H1 (cell line): ENCODE results near the gene GALNTL6. TPM values are rescaled to one million over a fixed set of nuclear protein-coding genes. Genes with fewer than 3 reads are reported as not detected.

Experiments used
- CTCF ChIA-PET: fragments of 300-600 bp; sonication (Branson Sonifier 250); formaldehyde crosslinking; loops from one replicate; lab custom pipeline; 2021; ENCODE audit not compliant: partially characterized antibody; lab: Charles Lee
- POLR2A ChIA-PET: fragments of 300-600 bp; sonication (Branson Sonifier 250); formaldehyde crosslinking; loops from one replicate; lab custom pipeline; 2021; ENCODE audit warnings: inconsistent platforms; ENCODE audit not compliant: partially characterized antibody; lab: Charles Lee
- DNase-seq, 2 experiments: peaks; one replicate each; pipeline versions ENCODE4 v3.0.0 to v3.0.0-alpha.2; 2010 to 2022; ENCODE audit warnings: low spot score in 2 of 2, low read depth in 1 of 2, mixed read lengths in 1 of 2
- FAIRE-seq: peaks from 2 replicates; lab custom pipeline; 2011; peaks lifted over from hg19 to GRCh38; lab: Jason Lieb, UNC
- H2AFZ ChIP-seq: 2 replicates; pipeline ENCODE4 v1.8.1; 2012; ENCODE audit warnings: low read length, inconsistent platforms
- H2AK5ac ChIP-seq: 2 replicates; pipeline ENCODE4 v1.6.1; 2013; ENCODE audit warnings: low read depth, low read length
- H2BK120ac ChIP-seq: replicated peaks from 2 replicates; pipeline ENCODE3; 2013; ENCODE audit warnings: low read depth, low read length, inconsistent platforms
- H2BK12ac ChIP-seq: 2 replicates; pipeline ENCODE4 v1.6.1; 2013; ENCODE audit warnings: low read depth, low read length
- H2BK15ac ChIP-seq: 2 replicates; pipeline ENCODE4 v1.6.1; 2013; ENCODE audit warnings: low read length
- H2BK20ac ChIP-seq: 2 replicates; pipeline ENCODE4 v1.6.1; 2013; ENCODE audit warnings: low read length
- H2BK5ac ChIP-seq: 2 replicates; pipeline ENCODE4 v1.6.1; 2013; ENCODE audit warnings: low read depth, low read length
- H3K14ac ChIP-seq: 2 replicates; pipeline ENCODE4 v1.6.1; 2013; ENCODE audit warnings: inconsistent platforms; ENCODE audit not compliant: insufficient read length
- H3K18ac ChIP-seq: 2 replicates; pipeline ENCODE4 v1.6.1; 2013; ENCODE audit warnings: low read length; ENCODE audit errors: extremely low read depth
- H3K23ac ChIP-seq: 2 replicates; pipeline ENCODE4 v1.6.1; 2013; ENCODE audit warnings: inconsistent platforms; ENCODE audit not compliant: insufficient read length
- H3K23me2 ChIP-seq: 2 replicates; pipeline ENCODE4 v1.6.1; 2013; ENCODE audit warnings: low read depth, low read length
- H3K27ac ChIP-seq: 2 replicates; pipeline ENCODE4 v1.6.1; 2011; ENCODE audit warnings: low read depth, low read length, inconsistent platforms
- H3K27me3 ChIP-seq, 4 experiments: replicated peaks in 1 of 4; 1 replicate in 1 of 4; 2 replicates in 3 of 4; pipeline versions ENCODE4 v1.6.1 to v1.8.1; 2011 to 2013; ENCODE audit warnings: low read length in 3 of 4, mild to moderate bottlenecking in 3 of 4, inconsistent platforms in 2 of 4, mixed read lengths in 2 of 4, moderate library complexity in 1 of 4; ENCODE audit not compliant: control insufficient read depth in 3 of 4, insufficient read depth in 3 of 4; ENCODE audit errors: extremely low read depth in 1 of 4
- H3K36me3 ChIP-seq, 4 experiments: 2 replicates each; pipeline versions ENCODE4 v1.6.1 to v1.8.1; 2011 to 2013; ENCODE audit warnings: mild to moderate bottlenecking in 4 of 4, low read length in 3 of 4, moderate library complexity in 2 of 4, control low read depth in 1 of 4, inconsistent platforms in 1 of 4; ENCODE audit not compliant: insufficient read depth in 4 of 4, control insufficient read depth in 2 of 4
- H3K4ac ChIP-seq: replicated peaks from 2 replicates; pipeline ENCODE3; 2013; ENCODE audit warnings: low read length, low read depth, mixed read lengths, inconsistent platforms; ENCODE audit not compliant: insufficient read length
- H3K4me1 ChIP-seq, 4 experiments: replicated peaks in 1 of 4; 1 replicate in 1 of 4; 2 replicates in 3 of 4; pipeline versions ENCODE4 v1.6.1 to v1.8.1; 2011 to 2013; ENCODE audit warnings: low read length in 3 of 4, inconsistent platforms in 2 of 4, mixed read lengths in 1 of 4; ENCODE audit not compliant: insufficient read depth in 4 of 4, control insufficient read depth in 3 of 4
- H3K4me2 ChIP-seq, 2 experiments: 2 replicates each; pipeline versions ENCODE4 v1.6.1 to v1.8.1; 2011 to 2013; ENCODE audit warnings: low read depth in 2 of 2, low read length in 2 of 2, control low read depth in 1 of 2, inconsistent platforms in 1 of 2, mild to moderate bottlenecking in 1 of 2; ENCODE audit not compliant: insufficient read depth in 1 of 2
- H3K4me3 ChIP-seq, 4 experiments: fragments of 200-600, 300-600 bp in 1 of 4; sonication (generic), shearing (Covaris generic), sonication (Bioruptor Twin) in 1 of 4; 2 replicates each; pipeline versions ENCODE4 v1.5.1 to v1.8.1; 2011 to 2016; ENCODE audit warnings: low read length in 4 of 4, low read depth in 3 of 4, control low read depth in 2 of 4, inconsistent platforms in 2 of 4, mild to moderate bottlenecking in 2 of 4, mixed read lengths in 1 of 4, moderate library complexity in 1 of 4; ENCODE audit not compliant: insufficient read depth in 2 of 4; ENCODE audit errors: extremely low read depth in 1 of 4
- H3K56ac ChIP-seq: replicated peaks from 2 replicates; pipeline ENCODE3; 2013; ENCODE audit warnings: low read depth, mild to moderate bottlenecking, mixed read lengths, low read length, inconsistent platforms; ENCODE audit not compliant: insufficient read length
- H3K79me1 ChIP-seq: 2 replicates; pipeline ENCODE4 v1.6.1; 2013; ENCODE audit warnings: low read depth, low read length, control low read depth
- H3K79me2 ChIP-seq, 2 experiments: 2 replicates each; pipeline versions ENCODE4 v1.6.1 to v1.8.1; 2012 to 2013; ENCODE audit warnings: low read length in 2 of 2, mild to moderate bottlenecking in 2 of 2, inconsistent platforms in 1 of 2; ENCODE audit not compliant: insufficient read depth in 2 of 2, control insufficient read depth in 1 of 2
- H3K9ac ChIP-seq, 4 experiments: replicated peaks in 1 of 4; 1 replicate in 1 of 4; 2 replicates in 3 of 4; pipeline versions ENCODE4 v1.6.1 to v1.8.1; 2011 to 2013; ENCODE audit warnings: low read depth in 3 of 4, low read length in 3 of 4, control low read depth in 2 of 4, mild to moderate bottlenecking in 2 of 4, moderate library complexity in 2 of 4, inconsistent platforms in 1 of 4; ENCODE audit errors: extremely low read depth in 1 of 4
- H3K9me3 ChIP-seq, 2 experiments: 2 replicates each; pipeline versions ENCODE4 v1.6.1 to v1.8.1; 2012 to 2013; ENCODE audit warnings: mild to moderate bottlenecking in 2 of 2, moderate library complexity in 2 of 2, control low read depth in 1 of 2, inconsistent platforms in 1 of 2, low read depth in 1 of 2, low read length in 1 of 2, mixed read lengths in 1 of 2; ENCODE audit not compliant: insufficient read depth in 2 of 2
- H4K20me1 ChIP-seq, 2 experiments: replicated peaks in 1 of 2; 2 replicates each; pipeline versions ENCODE3 to v1.8.1; 2011 to 2013; ENCODE audit warnings: inconsistent platforms in 2 of 2, low read length in 2 of 2, mild to moderate bottlenecking in 1 of 2; ENCODE audit not compliant: insufficient read depth in 2 of 2, control insufficient read depth in 1 of 2
- H4K5ac ChIP-seq: 2 replicates; pipeline ENCODE4 v1.6.1; 2013; ENCODE audit warnings: low read length, low read depth, mixed read lengths, inconsistent platforms; ENCODE audit not compliant: insufficient read length
- H4K8ac ChIP-seq: 2 replicates; pipeline ENCODE4 v1.8.0; 2013; ENCODE audit warnings: mild to moderate bottlenecking, moderate library complexity, low read length, inconsistent platforms; ENCODE audit not compliant: insufficient read depth; ENCODE audit errors: extremely low read depth
- H4K91ac ChIP-seq: replicated peaks from 2 replicates; pipeline ENCODE3; 2013; ENCODE audit warnings: low read length, mixed read lengths, inconsistent platforms; ENCODE audit not compliant: insufficient read length
- BACH1 ChIP-seq: IDR thresholded peaks from 2 replicates; pipeline ENCODE4 v1.6.1; 2012; ENCODE audit warnings: low read length, improper control_type of control experiment
- CEBPB ChIP-seq: IDR thresholded peaks from 2 replicates; pipeline ENCODE4 v1.6.1; 2012; ENCODE audit warnings: low read depth, low read length
- NANOG ChIP-seq: IDR thresholded peaks from 2 replicates; pipeline ENCODE4 v1.6.1; 2011; ENCODE audit warnings: low read length, low read depth, mild to moderate bottlenecking, inconsistent platforms; ENCODE audit not compliant: insufficient read depth, poor library complexity, severe bottlenecking
- NRF1 ChIP-seq: IDR thresholded peaks from 2 replicates; pipeline ENCODE4 v1.6.1; 2011; ENCODE audit warnings: mild to moderate bottlenecking, low read depth, low read length, improper control_type of control experiment
- SP2 ChIP-seq: IDR thresholded peaks from 2 replicates; pipeline ENCODE4 v1.6.1; 2012; ENCODE audit warnings: mild to moderate bottlenecking, low read length, inconsistent platforms
- SRF ChIP-seq: IDR thresholded peaks from 2 replicates; pipeline ENCODE4 v1.6.1; 2011; ENCODE audit warnings: mild to moderate bottlenecking, low read depth, low read length, moderate library complexity
- TAF1 ChIP-seq: IDR thresholded peaks from 2 replicates; pipeline ENCODE4 v1.6.1; 2011; ENCODE audit warnings: mild to moderate bottlenecking, low read depth, low read length
- WGBS, 2 experiments: shearing (Covaris generic) in 1 of 2; methylation state at CpG; one replicate each; pipeline versions ENCODE4 v1.1.6 to v1.1.7; 2013 to 2015; ENCODE audit warnings: low lambda C conversion rate in 2 of 2, mixed read lengths in 2 of 2, inconsistent platforms in 1 of 2, low coverage in 1 of 2, missing lambda C conversion rate in 1 of 2; ENCODE audit not compliant: insufficient replicate concordance in 2 of 2, insufficient coverage in 1 of 2, insufficient read length in 1 of 2; ENCODE audit errors: extremely low coverage in 1 of 2, missing lambda C conversion rate in 1 of 2; 5-methylcytosine and 5-hydroxymethylcytosine counted together
- polyA plus RNA-seq, 7 experiments: library from polyadenylated mRNA; depleted of rRNA in 3 of 7; stranded (reverse) in 5 of 7; unstranded in 2 of 7; fragments of >200 nt in 5 of 7; fragments of 200-250 nt in 2 of 7; gene quantifications; 1 replicate in 5 of 7; 2 replicates in 1 of 7; 4 replicates in 1 of 7; pipeline versions ENCODE4 v1.2.1 to v1.2.3, GENCODE V29; 2011 to 2013; ENCODE audit warnings: missing spikeins in 2 of 7, mixed read lengths in 2 of 7
- total RNA-seq: library from RNA; stranded (reverse); fragmentation: NEBNext Ultra II Directional; extraction: Animal tissue kit (Norgen Biotek cat#: 25700); gene quantifications from 2 replicates; pipeline ENCODE4 v1.2.1, GENCODE V29; 2021
- TF ChIP-seq, protein P1 (sequence below): IDR thresholded peaks from 2 replicates; pipeline ENCODE4 v1.6.1; 2012; ENCODE audit warnings: inconsistent platforms
- TF ChIP-seq, protein P2 (sequence below), 3 experiments: IDR thresholded peaks; 1 replicate in 2 of 3; 2 replicates in 1 of 3; pipeline versions ENCODE4 v1.5.1 to v1.6.1; 2011; ENCODE audit warnings: low read length in 3 of 3, mild to moderate bottlenecking in 3 of 3, inconsistent platforms in 2 of 3, low read depth in 1 of 3, moderate library complexity in 1 of 3; ENCODE audit not compliant: insufficient read depth in 1 of 3; ENCODE audit errors: control extremely low read depth in 1 of 3

The GALNTL6 gene
- total and polyA plus RNA-seq, 2 of the 8 experiments (the other 6 are each of a cell fraction or from before 2014, with no cell fraction given): 0.03 to 0.32 TPM

DNA sequence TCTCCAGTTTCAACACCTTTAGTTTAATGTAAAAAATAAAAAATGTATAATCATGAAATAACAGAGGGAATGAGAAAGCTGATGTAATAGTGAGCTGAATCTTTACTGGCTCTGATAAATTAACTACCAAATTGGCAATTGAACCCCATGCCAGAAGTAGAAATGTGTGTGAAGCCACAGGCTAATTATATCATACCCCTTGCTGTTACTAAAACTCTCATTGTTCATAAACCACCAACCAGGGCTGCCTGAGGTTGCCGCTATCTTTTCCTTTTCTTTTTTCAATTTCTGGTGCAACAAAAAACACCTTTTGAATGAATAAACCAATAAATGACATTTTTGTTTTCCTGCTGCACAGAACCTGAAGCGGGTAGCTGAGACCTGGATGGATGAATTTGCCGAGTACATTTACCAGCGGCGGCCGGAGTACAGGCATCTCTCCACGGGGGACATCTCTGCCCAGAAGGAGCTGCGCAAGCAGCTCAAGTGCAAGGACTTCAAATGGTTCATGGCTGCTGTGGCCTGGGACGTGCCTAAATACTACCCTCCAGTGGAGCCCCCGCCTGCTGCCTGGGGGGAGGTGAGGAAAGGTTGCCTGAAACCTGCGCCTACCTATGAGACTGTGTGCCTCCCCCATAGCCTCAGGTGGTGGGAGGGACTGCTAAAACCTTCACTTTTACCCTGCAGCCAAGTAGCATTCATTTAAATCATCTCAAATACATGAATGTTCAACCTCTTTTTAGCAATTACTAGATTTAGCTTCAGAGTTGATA, 1138.7 kb downstream of the GALNTL6 start:
- Histone ChIP-seq H4K20me1 (no peaks in the 10 kb centered on the region), H3K79me2 (no peaks in the 10 kb centered on the region), H2AFZ (0 out of 2 replicates have a peak overlapping the region, but pooled peaks have one; percentile 39), H4K5ac (no peak overlapping the region), H2BK12ac (no peak overlapping the region), H3K9ac (no peak overlapping the region), H2BK120ac (no peak overlapping the region), H3K4me3 (no peak overlapping the region), H3K36me3 (no peaks in the 10 kb centered on the region), H2AK5ac (no peak overlapping the region), H3K4me2 (no peak overlapping the region), H3K14ac (no peak overlapping the region), H3K4ac (no peak overlapping the region), H3K56ac (no peak overlapping the region), H3K4me1 (no peaks in the 10 kb centered on the region; a peak in 1 of 7 replicates), H3K9me3 (no peaks in the 10 kb centered on the region), H3K23ac (no peak overlapping the region), H2BK5ac (no peak overlapping the region), H3K23me2 (no peaks in the 10 kb centered on the region), H2BK15ac (no peak overlapping the region), H3K27ac (no peak overlapping the region), H2BK20ac (no peak overlapping the region), H3K79me1 (no peaks in the 10 kb centered on the region), H4K91ac (no peak overlapping the region), H3K27me3 (no peaks in the 10 kb centered on the region), H3K18ac (no peak overlapping the region), H4K8ac (no peak overlapping the region)
- FAIRE-seq (no peak), DNase-seq (no peak)
- ChIA-PET CTCF (interaction anchor here (0.7 to 1.1 kb wide), 4 partner anchors 11 to 62 kb away, joined by 3 read pairs; no protein-coding TSS in a partner anchor), POLR2A (interaction anchor here (0.6 kb wide), 1 partner anchor 32 kb away, joined by 3 read pairs; no protein-coding TSS in a partner anchor)
- WGBS, 2 experiments: 85% methylated on average over 11 of the region's 11 CpGs; no CpG with 5 or more reads in 1 of the 2 experiments
- no peak for TF ChIP-seq CEBPB
- TF ChIP-seq NRF1: no peak
- TF ChIP-seq SP2: no peak
- no peak for TF ChIP-seq TAF1
- no peak for TF ChIP-seq BACH1
- TF ChIP-seq SRF: no peak
- TF ChIP-seq, protein P1, sequence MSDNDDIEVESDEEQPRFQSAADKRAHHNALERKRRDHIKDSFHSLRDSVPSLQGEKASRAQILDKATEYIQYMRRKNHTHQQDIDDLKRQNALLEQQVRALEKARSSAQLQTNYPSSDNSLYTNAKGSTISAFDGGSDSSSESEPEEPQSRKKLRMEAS: no peak
- TF ChIP-seq, protein P2, sequence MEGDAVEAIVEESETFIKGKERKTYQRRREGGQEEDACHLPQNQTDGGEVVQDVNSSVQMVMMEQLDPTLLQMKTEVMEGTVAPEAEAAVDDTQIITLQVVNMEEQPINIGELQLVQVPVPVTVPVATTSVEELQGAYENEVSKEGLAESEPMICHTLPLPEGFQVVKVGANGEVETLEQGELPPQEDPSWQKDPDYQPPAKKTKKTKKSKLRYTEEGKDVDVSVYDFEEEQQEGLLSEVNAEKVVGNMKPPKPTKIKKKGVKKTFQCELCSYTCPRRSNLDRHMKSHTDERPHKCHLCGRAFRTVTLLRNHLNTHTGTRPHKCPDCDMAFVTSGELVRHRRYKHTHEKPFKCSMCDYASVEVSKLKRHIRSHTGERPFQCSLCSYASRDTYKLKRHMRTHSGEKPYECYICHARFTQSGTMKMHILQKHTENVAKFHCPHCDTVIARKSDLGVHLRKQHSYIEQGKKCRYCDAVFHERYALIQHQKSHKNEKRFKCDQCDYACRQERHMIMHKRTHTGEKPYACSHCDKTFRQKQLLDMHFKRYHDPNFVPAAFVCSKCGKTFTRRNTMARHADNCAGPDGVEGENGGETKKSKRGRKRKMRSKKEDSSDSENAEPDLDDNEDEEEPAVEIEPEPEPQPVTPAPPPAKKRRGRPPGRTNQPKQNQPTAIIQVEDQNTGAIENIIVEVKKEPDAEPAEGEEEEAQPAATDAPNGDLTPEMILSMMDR (IDR thresholded peaks at IDR 0.05; ENCODE audit: control extremely low read depth in 1 of 3, insufficient read depth in 1 of 3, low read depth in 1 of 3, low read length in 3 of 3): no peak
- TF ChIP-seq NANOG: no peak
